GM12878 (cell line): ENCODE data around the gene PLXNA4. TPM values are rescaled to one million over a fixed set of nuclear protein-coding genes. Genes with fewer than 3 reads are reported as not detected.

Source experiments
- ATAC-seq: fragments of 200-7000 bp; cut with Tn5 transposase; 3 replicates; pipeline ENCODE4 v1.9.1; 2020; ENCODE audit warnings: mild to moderate bottlenecking, moderate library complexity
- BruUV-seq: library from RNA; stranded (reverse); fragments of 400-500 nt; replicated peaks from 2 replicates; lab custom pipeline; 2021; lab: Mats Ljungman, UMichigan
- CTCF ChIA-PET: fragments of 300-600 bp; sonication (Branson Sonifier 250); formaldehyde crosslinking; extraction: SDS; loops from one replicate; lab custom pipeline; 2021; ENCODE audit warnings: inconsistent platforms; lab: Yijun Ruan, JAX
- POLR2A ChIA-PET: fragments of 350-600 bp; formaldehyde crosslinking; extraction: SDS; loops from one replicate; lab custom pipeline; 2021; ENCODE audit warnings: inconsistent platforms; lab: Charles Lee
- RAD21 ChIA-PET: fragments of 300-600 bp; sonication (Branson Sonifier 250); formaldehyde crosslinking; loops from one replicate; lab custom pipeline; 2023; ENCODE audit warnings: antibody characterized with exemption; ENCODE audit not compliant: unreplicated experiment; lab: Charles Lee
- SMC1A ChIA-PET: fragments of 300-600 bp; sonication (Branson Sonifier 250); formaldehyde crosslinking; loops from one replicate; lab custom pipeline; 2023; ENCODE audit not compliant: unreplicated experiment, uncharacterized antibody; lab: Charles Lee
- DNase-seq: peaks from one replicate; pipeline ENCODE4 v3.0.0-alpha.2; 2011; ENCODE audit warnings: low read depth, low spot score
- FAIRE-seq: peaks from 3 replicates; lab custom pipeline; 2011; peaks lifted over from hg19 to GRCh38; lab: Jason Lieb, UNC
- H2AFZ ChIP-seq: 2 replicates; pipeline ENCODE4 v1.6.0; 2011; ENCODE audit warnings: low read depth, low read length, control low read depth; ENCODE audit not compliant: control insufficient read depth
- H3K27ac ChIP-seq: 2 replicates; pipeline ENCODE4 v1.5.1; 2011; ENCODE audit warnings: control low read depth; ENCODE audit not compliant: control insufficient read depth, insufficient read depth
- H3K27me3 ChIP-seq, 2 experiments: replicated peaks in 1 of 2; 2 replicates each; pipeline versions ENCODE4 v1.6.0 to v1.6.1; 2011; ENCODE audit warnings: low read length in 1 of 2; ENCODE audit not compliant: control insufficient read depth in 2 of 2, insufficient read depth in 2 of 2
- H3K36me3 ChIP-seq, 2 experiments: 2 replicates each; pipeline ENCODE4 v1.5.1; 2011; ENCODE audit warnings: low read length in 1 of 2; ENCODE audit not compliant: control insufficient read depth in 2 of 2, insufficient read depth in 2 of 2
- H3K4me1 ChIP-seq: 2 replicates; pipeline ENCODE4 v1.6.1; 2011; ENCODE audit warnings: mild to moderate bottlenecking, low read length, moderate library complexity, mixed read lengths; ENCODE audit not compliant: control insufficient read depth, insufficient read depth
- H3K4me2 ChIP-seq: 2 replicates; pipeline ENCODE4 v1.6.0; 2011; ENCODE audit warnings: control low read depth; ENCODE audit not compliant: control insufficient read depth, insufficient read depth
- H3K4me3 ChIP-seq: fragments of 200-600 bp; sonication (generic); 2 replicates; pipeline ENCODE4 v1.5.1; 2016
- H3K79me2 ChIP-seq: 2 replicates; pipeline ENCODE4 v1.6.0; 2011; ENCODE audit warnings: low read length; ENCODE audit not compliant: control insufficient read depth, insufficient read depth
- H3K9ac ChIP-seq: 2 replicates; pipeline ENCODE4 v1.8.0; 2011; ENCODE audit warnings: low read length, control low read depth, mixed read lengths; ENCODE audit not compliant: control insufficient read depth, insufficient read depth
- H3K9me3 ChIP-seq: replicated peaks from 3 replicates; pipeline ENCODE4 v1.5.1; 2011; ENCODE audit warnings: mild to moderate bottlenecking, low read length; ENCODE audit not compliant: control insufficient read depth, insufficient read depth
- H4K20me1 ChIP-seq: 2 replicates; pipeline ENCODE4 v1.6.0; 2011; ENCODE audit not compliant: control insufficient read depth, insufficient read depth
- CTCF ChIP-seq, 3 experiments: IDR thresholded peaks in 2 of 3; conservative IDR thresholded peaks in 1 of 3; 2 replicates each; pipeline ENCODE4 v1.5.1; 2011; ENCODE audit warnings: low read depth in 3 of 3, low read length in 3 of 3, mild to moderate bottlenecking in 3 of 3, control low read depth in 2 of 3, moderate library complexity in 2 of 3, inconsistent platforms in 1 of 3, mixed read lengths in 1 of 3; ENCODE audit not compliant: control insufficient read depth in 2 of 3, insufficient read depth in 1 of 3; ENCODE audit errors: extremely low read depth in 1 of 3
- CUX1 ChIP-seq: IDR thresholded peaks from 2 replicates; pipeline ENCODE4 v1.6.1; 2012; ENCODE audit warnings: improper control_type of control experiment, low read depth, low read length; ENCODE audit not compliant: insufficient replicate concordance
- ETV6 ChIP-seq, 2 experiments: fragments of 450-650 bp in 1 of 2; IDR thresholded peaks in 1 of 2; conservative IDR thresholded peaks in 1 of 2; 2 replicates each; pipeline ENCODE4 v1.6.1; 2014; ENCODE audit warnings: antibody characterized with exemption in 1 of 2, borderline replicate concordance in 1 of 2, low read depth in 1 of 2, mild to moderate bottlenecking in 1 of 2, moderate library complexity in 1 of 2
- MAX ChIP-seq: IDR thresholded peaks from 2 replicates; pipeline ENCODE4 v1.6.1; 2012; ENCODE audit warnings: low read depth, low read length, improper control_type of control experiment
- MLLT1 ChIP-seq: fragments of 450-650 bp; IDR thresholded peaks from 2 replicates; pipeline ENCODE4 v1.6.1; 2016; ENCODE audit warnings: mild to moderate bottlenecking
- MYC ChIP-seq: IDR thresholded peaks from 2 replicates; pipeline ENCODE4 v1.6.1; 2011; ENCODE audit warnings: mild to moderate bottlenecking, low read length, moderate library complexity, inconsistent platforms; ENCODE audit not compliant: insufficient read depth, insufficient replicate concordance, insufficient read length, severe bottlenecking
- NR2C1 ChIP-seq: fragments of 450-650 bp; IDR thresholded peaks from 2 replicates; pipeline ENCODE4 v1.6.1; 2017; ENCODE audit warnings: antibody characterized with exemption, mild to moderate bottlenecking, moderate library complexity
- POU2F2 ChIP-seq: IDR thresholded peaks from 3 replicates; pipeline ENCODE4 v1.6.1; 2011; ENCODE audit warnings: low read depth, mild to moderate bottlenecking, low read length, borderline replicate concordance
- ZNF24 ChIP-seq: fragments of 450-650 bp; IDR thresholded peaks from 2 replicates; pipeline ENCODE4 v1.6.1; 2017; ENCODE audit warnings: antibody characterized with exemption, mild to moderate bottlenecking
- WGBS: methylation state at CpG from one replicate; pipeline ENCODE4 v1.1.6; 2016; ENCODE audit warnings: low lambda C conversion rate; ENCODE audit not compliant: insufficient replicate concordance, insufficient coverage; ENCODE audit errors: missing lambda C conversion rate; 5-methylcytosine and 5-hydroxymethylcytosine counted together
- in situ Hi-C: fragments of 300-500 bp; cut with MboI; formaldehyde crosslinking; loops from 9 replicates; pipeline ENCODE4 v1.14.3; 2018; ENCODE audit warnings: mixed read lengths
- intact Hi-C: fragments of 100-400 bp; cut with micrococcal nuclease; formaldehyde crosslinking; loops from one replicate; pipeline ENCODE4 v1.14.2; 2022; ENCODE audit not compliant: unreplicated experiment
- polyA plus RNA-seq, 11 experiments: library from polyadenylated mRNA; depleted of rRNA in 4 of 11; unstranded in 6 of 11; stranded (reverse) in 5 of 11; fragments of >200 nt; fragmentation: Nextera tagmentation in 4 of 11; fragmentation: Illumina TruSeq in 1 of 11; extraction: Ambion mirVana in 4 of 11; extraction: Trizol in 1 of 11; gene quantifications; 1 replicate in 1 of 11; 2 replicates in 10 of 11; pipeline versions ENCODE4 v1.2.1 to v1.2.3, GENCODE V29; 2011 to 2016; ENCODE audit warnings: inconsistent platforms in 2 of 11, missing spikeins in 2 of 11, low read depth in 1 of 11
- total RNA-seq, 4 experiments: library from RNA; depleted of rRNA in 3 of 4; stranded (reverse); fragments of >200 nt in 3 of 4; fragmentation: Illumina TruSeq in 1 of 4; extraction: Trizol in 1 of 4; gene quantifications; 2 replicates each; pipeline versions ENCODE4 v1.2.1 to v1.2.3, GENCODE V29; 2013 to 2021

PLXNA4 gene
- total and polyA plus RNA-seq, 10 of the 15 experiments (the other 5 are each of a cell fraction or from before 2014, with no cell fraction given), result 0.03 TPM; not detected in 9

- TF ChIP-seq CTCF (IDR thresholded peaks at IDR 0.05 in 2 of 3, conservative IDR thresholded peaks at IDR 0.05 in 1 of 3; ENCODE audit: control insufficient read depth in 2 of 3, extremely low read depth in 1 of 3, insufficient read depth in 1 of 3, low read depth in 3 of 3, low read length in 3 of 3), result no peak
- TF ChIP-seq, all 136 proteins: peak for 0
Measured at GRCh38 chr7:132560825-132561529, 15.3 kb downstream of the PLXNA4 start (continued).

- FAIRE-seq (no peak), DNase-seq (no peak), ATAC-seq (no peak)
- Histone ChIP-seq H4K20me1 (no peaks in the 10 kb centered on the region), H3K9me3 (no peaks in the 10 kb centered on the region), H3K9ac (no peak overlapping the region), H3K4me3 (no peak overlapping the region), H3K4me1 (no peaks in the 10 kb centered on the region), H3K27me3 (no peaks in the 10 kb centered on the region), H3K27ac (no peak overlapping the region), H3K79me2 (no peaks in the 10 kb centered on the region), H3K4me2 (no peak overlapping the region), H3K36me3 (no peaks in the 10 kb centered on the region), H2AFZ (no peak overlapping the region)
- in situ Hi-C loops, result no loop called here
- ChIA-PET RAD21 (no interaction called here), SMC1A (no interaction called here), POLR2A (no interaction called here), CTCF (no interaction called here)
- intact Hi-C loops, result no loop called here
- WGBS, result 77% methylated on average over 7 of the region's 7 CpGs
- no TSS peak for BruUV-seq
- no peak for TF ChIP-seq CUX1
- no peak for TF ChIP-seq NR2C1
- no peak for TF ChIP-seq POU2F2
- TF ChIP-seq ETV6 (conservative IDR thresholded peaks at IDR 0.05 in 1 of 2, IDR thresholded peaks at IDR 0.05 in 1 of 2; ENCODE audit: borderline replicate concordance in 1 of 2, low read depth in 1 of 2), result no peak
- TF ChIP-seq ZNF24, result no peak
- TF ChIP-seq MYC, result no peak
- no peak for TF ChIP-seq MLLT1
- TF ChIP-seq MAX, result no peak
Measured at GRCh38 chr7:132560105-132560504, 16.2 kb downstream of the PLXNA4 start.
